RWPE1 (cell line): ENCODE results near the gene CDC42EP3.

Experiments
- CTCF ChIA-PET: fragments of 350-600 bp; sonication (Branson Sonifier 250); formaldehyde crosslinking; extraction: SDS; loops from one replicate; lab custom pipeline; 2021; lab: Yijun Ruan, JAX
- POLR2A ChIA-PET: fragments of 400-600 bp; formaldehyde crosslinking; extraction: SDS; loops from one replicate; lab custom pipeline; 2020; ENCODE audit warnings: antibody characterized with exemption; ENCODE audit not compliant: low non-redundant PET; lab: Yijun Ruan, JAX
- DNase-seq: peaks from one replicate; pipeline ENCODE4 v3.0.0; 2012; ENCODE audit warnings: low spot score
- H3K27ac ChIP-seq: fragments of 450-650 bp; 2 replicates; pipeline ENCODE4 v1.5.1; 2017
- TF ChIP-seq, protein P1 (sequence below): fragments of 450-650 bp; conservative IDR thresholded peaks from 2 replicates; pipeline ENCODE4 v1.5.1; 2017; ENCODE audit warnings: low read depth, mild to moderate bottlenecking

CDC42EP3 gene

GRCh38 chr2:37684809-37685208, 13.4 kb upstream of the CDC42EP3 start:
- POLR2A ChIA-PET, result no interaction called here
- TF ChIP-seq, protein P1, sequence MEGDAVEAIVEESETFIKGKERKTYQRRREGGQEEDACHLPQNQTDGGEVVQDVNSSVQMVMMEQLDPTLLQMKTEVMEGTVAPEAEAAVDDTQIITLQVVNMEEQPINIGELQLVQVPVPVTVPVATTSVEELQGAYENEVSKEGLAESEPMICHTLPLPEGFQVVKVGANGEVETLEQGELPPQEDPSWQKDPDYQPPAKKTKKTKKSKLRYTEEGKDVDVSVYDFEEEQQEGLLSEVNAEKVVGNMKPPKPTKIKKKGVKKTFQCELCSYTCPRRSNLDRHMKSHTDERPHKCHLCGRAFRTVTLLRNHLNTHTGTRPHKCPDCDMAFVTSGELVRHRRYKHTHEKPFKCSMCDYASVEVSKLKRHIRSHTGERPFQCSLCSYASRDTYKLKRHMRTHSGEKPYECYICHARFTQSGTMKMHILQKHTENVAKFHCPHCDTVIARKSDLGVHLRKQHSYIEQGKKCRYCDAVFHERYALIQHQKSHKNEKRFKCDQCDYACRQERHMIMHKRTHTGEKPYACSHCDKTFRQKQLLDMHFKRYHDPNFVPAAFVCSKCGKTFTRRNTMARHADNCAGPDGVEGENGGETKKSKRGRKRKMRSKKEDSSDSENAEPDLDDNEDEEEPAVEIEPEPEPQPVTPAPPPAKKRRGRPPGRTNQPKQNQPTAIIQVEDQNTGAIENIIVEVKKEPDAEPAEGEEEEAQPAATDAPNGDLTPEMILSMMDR, result no peak
- no peak overlapping the region for H3K27ac ChIP-seq
- no peak for DNase-seq
- CTCF ChIA-PET, result no interaction called here

GRCh38 chr2:37683921-37684780, 12.7 kb upstream of the CDC42EP3 start:
- TF ChIP-seq, protein P1, result no peak
- no peak overlapping the region for H3K27ac ChIP-seq
- ChIA-PET POLR2A (no interaction called here), CTCF (no interaction called here)
- DNase-seq, result no peak

- TF ChIP-seq, protein P1, result no peak
- no peak for DNase-seq
- POLR2A ChIA-PET, result no interaction called here
- CTCF ChIA-PET, result interaction anchor here (0.7 kb wide), 1 partner anchor 103 kb away, joined by 3 read pairs; no protein-coding TSS in a partner anchor
- no peak overlapping the region for H3K27ac ChIP-seq
Measured at GRCh38 chr2:37683241-37683640, 11.8 kb upstream of the CDC42EP3 start.

DNA sequence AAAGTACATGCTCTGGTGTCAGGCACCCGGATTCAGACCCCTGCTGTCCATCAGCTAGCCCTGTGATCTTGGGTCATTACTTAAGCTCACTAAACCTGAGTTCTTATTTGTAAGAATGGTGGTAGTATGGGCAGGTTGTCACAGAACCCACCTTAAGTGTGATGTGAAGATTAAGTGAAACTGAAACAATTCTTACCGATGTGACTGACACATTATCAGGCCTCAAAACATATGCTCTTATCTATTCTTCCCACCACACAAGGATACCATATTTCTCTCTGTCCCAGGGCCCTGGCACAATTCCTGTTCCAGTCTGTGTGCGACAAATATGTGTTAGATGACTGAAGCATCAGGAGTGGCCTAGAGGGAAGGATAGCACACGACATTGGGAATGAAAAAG, 11.0 kb upstream of the CDC42EP3 start:
- TF ChIP-seq, protein P1, result no peak
- ChIA-PET CTCF (interaction anchor here (0.7 kb wide), 1 partner anchor 104 kb away, joined by 3 read pairs; no protein-coding TSS in a partner anchor), POLR2A (no interaction called here)
- no peak overlapping the region for H3K27ac ChIP-seq
- DNase-seq, result no peak

GRCh38 chr2:37681587-37681986, 10.1 kb upstream of the CDC42EP3 start:
- no peak overlapping the region for H3K27ac ChIP-seq
- DNase-seq, result no peak
- TF ChIP-seq, protein P1, result no peak
- ChIA-PET POLR2A (no interaction called here), CTCF (no interaction called here)

DNA sequence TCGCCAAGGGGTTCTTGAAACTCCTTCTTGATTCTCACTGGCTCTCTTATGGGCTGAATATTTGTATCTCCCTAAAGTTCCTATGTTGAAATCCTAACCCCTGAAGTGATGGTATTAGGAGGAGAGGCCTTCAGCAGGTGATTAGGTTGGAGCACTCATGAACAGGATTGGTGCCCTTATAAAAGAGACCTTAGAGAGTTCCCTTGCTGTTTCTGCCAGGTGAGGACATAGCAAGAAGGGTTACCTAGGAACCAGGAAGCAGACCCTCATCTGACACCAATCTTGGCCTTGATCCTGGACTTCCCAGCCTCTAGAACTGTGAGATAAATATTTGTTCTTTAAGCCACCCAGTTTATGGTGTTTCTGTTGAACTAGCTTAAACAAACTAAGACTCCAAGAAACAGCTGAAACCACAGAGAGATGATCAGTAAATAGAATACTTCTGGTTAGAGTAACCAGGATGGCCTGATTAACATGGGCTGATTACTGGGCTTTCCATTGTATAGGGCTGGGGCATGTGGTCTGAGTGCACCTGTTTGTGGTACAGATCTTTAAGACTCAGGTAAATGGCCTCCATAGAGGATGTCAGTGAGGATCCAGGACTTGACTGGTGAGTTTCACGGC, 7.7 kb upstream of the CDC42EP3 start:
- ChIA-PET POLR2A (no interaction called here), CTCF (no interaction called here)
- no peak overlapping the region for H3K27ac ChIP-seq
- TF ChIP-seq, protein P1, result no peak
- no peak for DNase-seq
